Brain microvascular endothelial cell (primary cell): ENCODE data around the gene BARHL1.
A peak's percentile ranks its signal among the peaks of the same experiment; 100 is the strongest.

Experiments
- DNase-seq: peaks from one replicate; pipeline ENCODE4 v3.0.0-alpha.2; 2020
- H3K27ac ChIP-seq: fragments of 250-450 bp; sonication (Bioruptor Pico); 2 replicates; pipeline ENCODE4 v1.5.1; 2020; ENCODE audit warnings: mild to moderate bottlenecking, moderate library complexity
- H3K27me3 ChIP-seq: fragments of 250-450 bp; sonication (Bioruptor Pico); replicated peaks from 2 replicates; pipeline ENCODE4 v1.5.1; 2020; ENCODE audit warnings: mild to moderate bottlenecking
- H3K36me3 ChIP-seq: fragments of 250-450 bp; sonication (Bioruptor Pico); replicated peaks from 2 replicates; pipeline ENCODE4 v1.5.1; 2020; ENCODE audit warnings: mild to moderate bottlenecking
- H3K4me3 ChIP-seq: 2 replicates; pipeline ENCODE4 v1.5.1; 2011; ENCODE audit warnings: low read depth, mild to moderate bottlenecking, control low read depth, low read length, moderate library complexity
- CTCF ChIP-seq: IDR thresholded peaks from 2 replicates; pipeline ENCODE4 v1.5.1; 2011; ENCODE audit warnings: low read depth, mild to moderate bottlenecking, moderate library complexity, low read length, control low read depth, inconsistent platforms; ENCODE audit errors: missing control alignments
- in situ Hi-C: cut with HindIII; loops from 2 replicates; pipeline ENCODE4 v1.10.0; 2017; ENCODE audit warnings: low sequenced_read_pairs, low pct_ligation_motif_present

BARHL1 gene

DNA sequence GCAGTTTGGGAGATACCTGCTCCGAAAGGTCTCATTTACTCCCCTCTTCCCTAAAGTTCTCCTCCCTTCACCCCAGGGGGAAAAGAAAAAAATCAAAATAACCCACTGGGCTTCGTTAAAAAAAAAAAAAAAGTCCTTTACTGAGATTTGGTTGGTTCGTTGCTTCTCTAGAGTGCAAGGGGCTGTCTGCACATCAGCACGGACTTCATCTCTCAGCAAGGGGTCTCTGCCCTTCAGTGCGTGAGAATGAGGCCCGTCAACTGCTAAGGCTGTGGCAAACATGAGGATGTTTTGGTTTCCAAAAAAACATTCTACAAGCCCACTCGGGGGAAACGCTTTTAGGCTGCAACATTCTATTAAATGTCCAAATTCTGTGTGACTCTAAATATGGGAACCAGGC is 10.0 kb downstream of the BARHL1 start:
- in situ Hi-C loops, result no loop called here
- peaks cover 37% of the 10 kb centered on the region for H3K27me3 ChIP-seq

GRCh38 chr9:132594412-132594811 is 12.0 kb downstream of the BARHL1 start:
- TF ChIP-seq CTCF, result no peak
- DNase-seq, result no peak
- in situ Hi-C loops, result no loop called here
- Histone ChIP-seq H3K27ac (no peak overlapping the region), H3K27me3 (peaks cover 17% of the 10 kb centered on the region), H3K36me3 (peaks cover 6% of the 10 kb centered on the region), H3K4me3 (no peak overlapping the region)

More for the DNA sequence above, 10.0 kb downstream of the BARHL1 start:
- Histone ChIP-seq H3K36me3 (peaks cover 6% of the 10 kb centered on the region), H3K27ac (no peak overlapping the region), H3K4me3 (no peak overlapping the region)
- DNase-seq, result no peak
- TF ChIP-seq CTCF, result no peak

DNA sequence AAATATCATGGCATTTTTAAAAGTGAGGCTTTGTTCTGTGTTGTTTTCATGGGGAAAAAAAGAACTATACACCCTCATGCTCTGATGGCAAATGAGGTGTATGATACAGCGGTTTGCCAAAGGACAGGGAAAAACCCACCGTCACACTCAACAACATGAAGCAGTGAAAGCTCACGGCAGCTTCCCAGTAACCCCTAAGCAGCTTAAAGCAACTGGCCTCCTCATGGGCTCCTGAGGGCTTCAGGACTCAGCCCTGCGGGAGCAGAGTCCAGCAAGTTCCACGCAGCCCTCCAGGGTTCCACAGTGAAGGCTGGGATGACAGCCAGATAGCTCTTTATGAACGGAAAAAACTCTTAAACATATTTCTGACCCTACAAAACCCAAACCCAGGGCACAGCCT is 12.9 kb downstream of the BARHL1 start:
- no peak for TF ChIP-seq CTCF
- no peak for DNase-seq
- H3K36me3 ChIP-seq, result peaks cover 6% of the 10 kb centered on the region
- in situ Hi-C loops, result no loop called here
- peaks cover 10% of the 10 kb centered on the region for H3K27me3 ChIP-seq
- no peak overlapping the region for H3K4me3 ChIP-seq
- H3K27ac ChIP-seq, result no peak overlapping the region

DNA sequence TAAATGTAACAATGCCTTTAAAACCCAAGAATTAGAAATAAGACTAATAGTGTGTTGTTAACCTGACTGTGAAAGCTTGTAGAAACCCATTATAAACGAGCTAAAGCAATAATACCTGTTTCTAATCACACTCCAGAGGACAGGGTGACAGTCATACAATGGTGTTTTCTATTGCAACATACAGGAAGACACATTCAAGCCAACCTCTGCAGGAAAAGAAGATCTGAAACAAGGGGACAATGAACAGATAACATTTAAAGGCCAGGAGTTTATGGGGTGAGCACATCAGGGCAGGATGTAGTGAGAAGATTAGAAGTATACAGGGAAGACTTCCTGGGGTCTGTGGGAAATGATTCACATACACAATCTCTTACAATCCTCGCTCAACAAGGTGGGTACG is 13.8 kb downstream of the BARHL1 start:
- no peak for TF ChIP-seq CTCF
- H3K4me3 ChIP-seq, result no peak overlapping the region
- H3K27ac ChIP-seq, result no peak overlapping the region
- no peak for DNase-seq
- peaks cover 1% of the 10 kb centered on the region for H3K27me3 ChIP-seq
- in situ Hi-C loops, result no loop called here
- peaks cover 8% of the 10 kb centered on the region for H3K36me3 ChIP-seq

DNA sequence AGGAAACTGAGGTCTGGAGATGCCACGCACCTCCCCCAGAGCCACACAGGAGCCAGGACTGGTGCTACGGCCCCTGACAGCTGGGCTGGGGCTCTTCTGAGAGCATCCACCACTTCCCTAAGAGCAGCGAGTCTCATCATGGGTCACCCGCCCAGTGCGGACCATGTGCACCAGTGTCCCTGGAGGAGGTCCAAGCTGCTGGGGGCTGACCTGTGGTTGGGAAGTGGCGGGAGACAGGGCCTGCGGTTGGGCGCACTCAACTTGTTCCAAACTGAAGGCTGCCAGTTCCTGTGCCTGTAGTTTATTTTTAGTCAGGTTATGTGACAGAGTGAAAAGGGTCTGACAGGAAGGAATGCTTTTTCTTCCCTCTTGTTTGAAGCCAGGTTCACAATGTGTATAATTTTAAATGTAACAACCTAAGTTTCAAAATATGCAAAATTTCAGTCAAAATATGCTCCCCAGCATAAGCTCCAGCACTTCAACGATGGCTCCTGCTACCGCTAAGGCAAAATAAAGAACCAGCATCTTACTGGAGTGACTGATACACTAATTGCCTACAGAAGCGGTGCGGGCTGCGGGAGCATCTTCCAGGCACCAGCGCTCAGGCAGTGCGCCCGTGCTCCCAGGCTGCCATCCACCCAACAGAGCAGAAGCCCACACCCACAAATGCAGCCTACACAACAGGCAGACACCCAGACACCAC is 14.8 kb downstream of the BARHL1 start:
- DNase-seq, result peak; percentile 20
- Histone ChIP-seq H3K36me3 (peaks cover 8% of the 10 kb centered on the region), H3K27me3 (no peaks in the 10 kb centered on the region), H3K4me3 (no peak overlapping the region), H3K27ac (no peak overlapping the region)
- no peak for TF ChIP-seq CTCF
- in situ Hi-C loops, result no loop called here
